ENCODE measurements around the gene DMPK.
"Not testable (repeated sequence)": the region's sequence is repeated elsewhere in the genome, so short reads cannot be mapped to it uniquely, and the experiment has no call there.

Gene DMPK

DNA sequence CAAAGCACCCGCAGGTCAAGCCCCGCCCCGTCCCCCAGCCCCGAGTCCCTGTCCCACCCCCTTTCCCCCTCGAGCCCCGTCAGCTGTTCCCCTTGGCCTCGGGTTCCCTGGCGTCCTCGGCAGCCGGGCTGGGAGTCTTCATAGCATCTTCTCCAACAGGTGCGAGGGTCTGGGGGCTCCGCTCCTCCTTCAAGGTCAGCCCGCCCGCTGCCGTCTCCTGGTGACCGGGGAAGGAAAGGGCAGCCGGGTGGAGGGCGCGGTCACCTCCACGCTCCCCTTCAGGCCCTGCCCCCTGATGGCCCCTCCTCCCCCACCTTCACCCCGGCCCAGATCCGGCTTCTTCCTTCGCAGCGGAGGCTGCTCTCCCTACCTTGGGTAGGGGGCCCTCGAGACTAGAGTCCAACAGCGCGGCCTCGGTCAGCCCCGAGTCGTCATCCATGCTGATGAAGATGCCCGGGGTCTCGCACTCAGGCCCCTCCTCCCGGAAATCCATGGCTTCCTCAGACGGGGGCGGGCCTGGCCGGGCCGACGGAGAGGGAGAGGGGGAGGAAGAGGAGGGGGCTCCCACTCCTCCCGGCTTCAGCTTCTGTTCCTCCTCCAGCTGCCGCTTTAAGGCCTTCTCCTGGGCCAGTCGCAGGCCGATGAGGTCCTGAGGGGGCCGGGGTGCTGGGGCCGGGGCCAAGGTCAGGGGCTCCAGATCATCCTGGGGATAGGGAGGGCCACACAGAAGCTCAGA lies 33.4 kb upstream of the DMPK start:
- no peak for DNase-seq (ENCODE audit: low read depth in 4 of 4, low spot score in 1 of 4)

- no peak for DNase-seq (ENCODE audit: low read depth in 4 of 4, low spot score in 1 of 4)
Measured at GRCh38 chr19:45814851-45815480, 32.7 kb upstream of the DMPK start, which contains the start of gene RSPH6A. RSPH6A (minus strand) TSS chr19:45815308; CDS start chr19:45815176, 132 bp downstream.

GRCh38 chr19:45814166-45814780 lies 32.0 kb upstream of the DMPK start:
- DNase-seq (ENCODE audit: low read depth in 4 of 4, low spot score in 1 of 4) = no peak

GRCh38 chr19:45812297-45812696 lies 30.0 kb upstream of the DMPK start:
- DNase-seq (ENCODE audit: low read depth in 4 of 4, low spot score in 1 of 4) = no peak

DNA sequence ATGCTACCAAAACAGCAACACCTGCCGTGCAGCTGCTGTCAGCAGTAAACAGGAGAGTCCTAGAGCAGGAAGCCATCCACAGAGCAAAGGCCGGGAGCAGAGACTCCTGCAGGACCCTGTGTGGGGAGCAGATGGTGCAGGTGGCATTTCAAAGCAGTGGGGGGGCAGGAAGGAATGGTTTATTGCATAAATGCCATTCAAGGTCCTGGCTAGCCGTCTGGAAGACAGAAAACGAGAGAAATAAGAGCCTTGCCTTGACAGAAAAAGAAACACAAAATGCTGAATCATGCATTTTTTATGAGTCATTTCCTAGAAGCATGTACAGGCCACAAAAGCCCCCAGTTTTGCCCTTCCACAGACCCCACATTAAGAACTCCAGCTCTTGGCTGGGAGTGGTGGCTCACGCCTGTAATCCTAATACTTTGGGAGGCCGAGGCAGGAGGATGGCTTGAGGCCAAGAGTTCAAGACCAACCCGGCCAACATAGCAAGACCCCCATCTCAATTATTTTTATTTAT lies 27.4 kb upstream of the DMPK start:
- no peak for DNase-seq (ENCODE audit: low read depth in 4 of 4, low spot score in 1 of 4)

GRCh38 chr19:45805719-45806118 lies 23.4 kb upstream of the DMPK start:
- DNase-seq (ENCODE audit: low read depth in 4 of 4, low spot score in 1 of 4) = no peak

GRCh38 chr19:45804959-45805230 lies 22.6 kb upstream of the DMPK start:
- no peak for DNase-seq (ENCODE audit: low read depth in 4 of 4, low spot score in 1 of 4)

DNA sequence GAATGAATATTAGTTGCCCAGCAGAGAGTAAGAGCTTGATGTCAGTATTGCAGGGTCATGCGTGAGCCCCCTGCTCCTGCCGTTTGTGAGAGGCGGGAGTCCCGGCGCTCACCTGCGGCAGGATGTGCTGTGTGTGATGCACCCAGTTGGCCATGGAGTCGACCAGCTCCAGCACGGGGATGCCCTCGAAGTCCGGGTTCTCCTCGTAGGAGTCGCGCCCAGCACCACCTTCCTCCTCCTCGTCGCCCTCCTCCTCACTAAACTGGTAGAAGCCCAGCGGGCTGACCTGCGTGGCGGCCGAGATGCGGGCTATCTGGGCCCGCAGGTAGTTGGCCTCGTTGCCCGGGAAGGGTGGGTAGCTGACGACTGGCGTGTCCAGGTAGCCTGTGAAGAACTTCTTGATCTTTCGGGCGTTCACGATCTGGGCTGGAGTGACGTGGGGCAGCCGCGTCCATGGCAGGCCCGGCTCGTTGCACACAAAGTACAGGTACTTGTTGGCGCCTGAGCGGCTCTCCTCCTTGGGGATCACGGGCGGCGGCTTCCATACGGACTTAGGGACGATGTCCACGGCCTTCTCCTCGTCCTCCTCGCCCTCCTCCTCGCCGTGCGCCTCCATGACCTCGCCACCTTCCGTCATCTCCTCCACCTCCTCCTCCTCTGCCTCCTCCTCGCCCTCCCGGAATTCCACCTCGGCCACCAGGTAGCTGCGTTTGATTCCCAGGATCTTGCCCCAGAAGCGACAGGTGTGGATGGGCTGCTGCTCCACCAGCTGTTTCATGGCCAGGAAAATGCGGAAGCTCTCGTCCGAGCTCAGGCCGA lies 22.1 kb upstream of the DMPK start:
- DNase-seq (ENCODE audit: low read depth in 4 of 4, low spot score in 1 of 4) = no peak

- no peak for DNase-seq (ENCODE audit: low read depth in 4 of 4, low spot score in 1 of 4)
Measured at GRCh38 chr19:45801603-45802175, 19.4 kb upstream of the DMPK start.

DNA sequence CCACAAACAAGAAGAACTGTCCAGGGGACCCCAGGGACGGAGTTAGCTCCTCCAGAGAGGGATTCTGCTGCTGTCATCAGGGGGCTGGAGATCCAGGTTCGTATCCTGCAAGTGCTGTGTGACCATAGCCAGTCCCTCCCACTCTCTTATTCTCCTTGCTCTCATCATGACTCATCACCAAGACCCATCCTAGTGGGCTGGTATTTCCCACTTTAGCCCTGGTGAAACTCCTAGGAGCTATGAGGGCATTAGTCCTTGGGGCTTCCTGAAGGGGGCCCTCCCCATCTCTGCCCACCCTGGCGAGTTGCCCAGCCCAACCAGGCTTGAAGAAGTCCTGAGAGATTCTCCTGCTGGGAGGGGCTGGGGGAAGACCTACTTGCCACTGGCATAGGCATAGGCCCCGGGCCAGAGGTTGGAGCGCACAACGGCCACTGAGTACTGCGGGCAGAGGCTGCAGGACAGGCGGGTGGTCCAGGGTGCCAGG lies 17.8 kb upstream of the DMPK start:
- DNase-seq (ENCODE audit: low read depth in 4 of 4, low spot score in 1 of 4) = no peak

DNA sequence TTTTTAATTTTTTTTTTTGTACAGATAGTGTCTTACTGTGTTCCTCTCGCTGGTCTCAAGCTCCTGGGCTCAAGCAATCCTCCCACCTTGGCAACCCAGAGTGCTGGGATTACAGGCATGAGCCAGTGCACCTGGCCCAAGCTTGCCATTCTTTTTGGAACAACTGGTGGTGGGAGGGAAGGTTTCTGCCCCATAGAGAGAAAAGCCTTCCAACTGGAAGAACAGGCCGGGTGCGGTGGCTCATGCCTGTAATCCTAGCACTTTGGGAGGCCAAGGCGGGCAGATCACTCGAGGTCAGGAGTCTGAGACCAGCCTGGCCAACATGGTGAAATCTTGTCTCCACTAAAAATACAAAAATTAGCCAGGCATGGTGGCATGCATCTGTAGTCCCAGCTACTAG lies 17.3 kb upstream of the DMPK start:
- DNase-seq (ENCODE audit: low read depth in 4 of 4, low spot score in 1 of 4) = not testable (repeated sequence)

- DNase-seq (ENCODE audit: low read depth in 4 of 4, low spot score in 1 of 4) = peak in 2 of 4 experiments; percentile 31 to 39
Measured at GRCh38 chr19:45798995-45799517, 16.8 kb upstream of the DMPK start.

- no peak for DNase-seq (ENCODE audit: low read depth in 4 of 4, low spot score in 1 of 4)
Measured at GRCh38 chr19:45794627-45795026, 12.3 kb upstream of the DMPK start.

DNA sequence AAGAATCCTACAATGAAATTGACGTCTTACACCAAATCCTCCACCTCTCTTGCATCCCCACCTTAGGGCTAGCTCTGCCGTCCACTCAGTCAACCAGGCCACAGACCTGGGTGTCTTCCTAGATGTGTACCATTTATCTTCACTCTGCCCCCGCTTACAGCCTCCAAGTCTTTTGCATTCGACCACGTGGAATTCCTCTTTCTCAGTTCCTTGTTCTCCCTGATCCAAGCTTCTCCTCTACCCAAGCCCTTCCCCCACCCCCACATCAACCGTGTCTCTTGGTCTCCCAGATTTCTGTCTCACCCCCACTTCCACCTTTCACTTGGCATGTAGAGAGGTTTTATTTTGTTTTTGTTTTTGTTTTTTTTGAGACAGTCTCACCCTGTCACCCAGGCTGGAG lies 11.6 kb upstream of the DMPK start:
- DNase-seq (ENCODE audit: low read depth in 4 of 4, low spot score in 1 of 4) = no peak

- no peak for DNase-seq (ENCODE audit: low read depth in 4 of 4, low spot score in 1 of 4)
Measured at GRCh38 chr19:45793178-45793564, 10.9 kb upstream of the DMPK start.

DNA sequence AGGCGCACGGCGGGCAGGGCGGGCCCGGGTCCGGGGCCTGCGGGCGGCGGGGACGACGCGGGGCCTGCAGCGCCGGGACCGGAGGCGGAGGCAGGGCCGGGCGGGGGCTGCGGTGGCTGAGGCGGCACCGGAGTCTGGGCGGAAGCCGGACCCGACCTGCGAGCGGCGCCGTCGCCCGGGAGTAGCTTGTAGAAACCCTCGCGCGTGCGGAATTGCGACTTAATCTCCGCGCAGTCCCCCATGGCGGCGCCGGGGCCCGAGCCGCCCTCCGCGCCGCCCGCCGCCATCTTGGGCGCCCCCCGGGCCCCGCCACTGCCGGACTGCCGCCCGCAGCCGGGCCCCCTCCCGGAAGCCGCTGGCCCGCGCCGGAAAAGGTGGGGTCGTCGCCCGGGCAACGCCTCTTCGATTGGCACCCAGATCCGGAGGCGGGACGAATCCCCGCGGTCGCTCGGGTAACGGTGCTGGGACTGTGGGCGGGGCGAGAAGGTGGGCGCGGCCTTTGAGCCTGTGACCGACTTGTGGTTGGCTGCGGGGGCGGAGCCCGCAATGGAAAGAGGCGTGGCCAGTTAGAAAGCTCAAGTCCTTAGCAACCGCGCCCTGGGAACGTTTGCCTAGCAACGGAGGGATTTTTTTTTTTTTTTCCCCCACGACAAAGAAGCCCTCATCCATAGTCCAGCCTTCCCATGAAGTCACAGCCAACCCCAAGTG lies 10.3 kb upstream of the DMPK start, which contains the start of gene DMWD:
TSS of gene DMWD (minus strand) at position 376 of the 708 bp plus-strand sequence. CDS start at position 287, 89 bp downstream.
- peak; percentile 99 to 100 (median 100) for DNase-seq (ENCODE audit: low read depth in 4 of 4, low spot score in 1 of 4)

DNA sequence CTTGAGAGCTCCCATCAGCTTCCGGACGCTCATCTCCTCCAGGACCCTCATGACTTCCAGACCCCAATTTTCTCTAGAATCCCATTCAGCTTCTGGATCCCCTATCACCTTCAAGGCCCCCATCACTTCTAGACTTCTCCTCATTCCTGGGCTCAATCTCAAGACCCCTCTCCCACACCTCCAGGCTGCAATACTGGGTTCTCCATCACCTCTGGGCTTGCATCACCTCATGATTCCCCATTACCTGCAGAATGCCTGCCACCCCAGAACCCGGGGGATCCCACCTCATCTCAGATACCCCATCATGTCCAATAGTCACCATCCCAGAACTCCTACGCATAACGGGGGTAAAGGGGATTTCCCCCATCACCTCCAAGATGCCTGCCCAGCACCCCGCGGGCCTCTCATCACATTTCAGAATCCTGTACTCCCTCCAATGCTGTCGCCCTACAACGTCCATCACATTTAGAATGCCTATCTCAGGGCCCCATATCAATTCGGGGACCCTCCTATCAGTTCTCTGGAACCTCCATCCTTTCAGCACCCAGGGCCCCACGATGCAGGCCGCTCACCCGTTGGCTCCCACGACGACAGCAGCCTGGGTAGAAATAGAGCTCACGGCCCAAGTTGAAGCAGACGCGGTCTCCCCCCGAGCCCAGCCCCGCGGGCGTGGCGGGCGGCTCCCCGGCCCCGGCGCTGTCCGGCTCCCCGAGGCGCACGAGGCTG lies 9.6 kb upstream of the DMPK start:
- no peak for DNase-seq (ENCODE audit: low read depth in 4 of 4, low spot score in 1 of 4)

- no peak for DNase-seq (ENCODE audit: low read depth in 4 of 4, low spot score in 1 of 4)
Measured at GRCh38 chr19:45790942-45791341, 8.7 kb upstream of the DMPK start.

DNA sequence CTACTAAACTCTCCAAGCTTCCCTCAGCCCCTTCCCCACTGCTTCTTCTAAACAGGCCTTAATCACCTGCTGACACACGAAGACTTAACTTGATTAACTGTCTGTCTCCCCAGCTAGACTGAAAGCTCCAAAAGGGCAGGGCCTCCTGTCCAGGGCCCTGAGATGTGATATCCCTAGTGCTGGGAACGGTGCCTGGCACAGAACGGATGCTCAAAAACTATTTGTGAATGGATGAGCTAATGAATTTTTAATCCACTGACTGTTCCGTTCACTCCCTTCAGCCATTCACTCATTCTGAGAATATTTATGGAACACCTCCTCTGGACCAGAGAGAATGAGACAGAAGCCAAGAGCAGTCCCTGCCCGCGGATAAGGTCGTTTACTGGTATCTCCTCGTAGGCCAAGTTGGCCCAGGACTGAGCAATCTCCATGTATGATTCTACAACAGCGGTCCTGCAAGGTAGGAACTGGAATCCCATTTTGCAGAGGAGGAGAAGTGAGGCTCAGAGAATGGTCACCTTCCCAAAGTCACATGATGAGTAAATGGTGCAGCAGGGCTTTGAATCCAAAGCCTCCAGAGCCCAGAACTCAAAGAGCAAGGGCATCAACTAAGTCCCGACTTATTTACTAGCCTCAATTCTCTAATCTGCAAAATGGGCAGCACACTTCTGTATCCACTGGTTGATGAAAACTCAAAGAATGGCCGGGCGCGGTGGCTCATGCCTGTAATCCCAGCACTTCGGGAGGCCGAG lies 6.9 kb upstream of the DMPK start:
- no peak for DNase-seq (ENCODE audit: low read depth in 4 of 4, low spot score in 1 of 4)
